Subcutaneous adipose tissue (tissue), 4 donors: ENCODE data around the gene ADGRA3. TPM values are rescaled to one million over a fixed set of nuclear protein-coding genes. Genes with fewer than 3 reads are reported as not detected.

ENCODE experiments used
- CTCF ChIP-seq: fragments of 450-650 bp; IDR thresholded peaks from one replicate; pipeline ENCODE4 v1.5.1; 2016; ENCODE audit warnings: low read depth, mild to moderate bottlenecking, control low read depth, antibody characterized with exemption, moderate library complexity
- total RNA-seq, 4 donors: library from RNA; depleted of rRNA; stranded (reverse); fragments of >200 nt; gene quantifications; one replicate each; pipeline ENCODE4 v1.1.0, GENCODE V29; 2016

The ADGRA3 gene
- total RNA-seq, 4 donors from 2014 or later, result 19.2 to 36.3 (median 29.1) TPM

- no peak for TF ChIP-seq CTCF
Measured at GRCh38 chr4:22488106-22488505, 27.8 kb downstream of the ADGRA3 start.

GRCh38 chr4:22487328-22487727, 28.5 kb downstream of the ADGRA3 start:
- no peak for TF ChIP-seq CTCF

- TF ChIP-seq CTCF, result no peak
Measured at GRCh38 chr4:22486276-22486675, 29.6 kb downstream of the ADGRA3 start.

- no peak for TF ChIP-seq CTCF
Measured at GRCh38 chr4:22485737-22486136, 30.1 kb downstream of the ADGRA3 start.

- no peak for TF ChIP-seq CTCF
Measured at GRCh38 chr4:22483551-22483981, 32.3 kb downstream of the ADGRA3 start.

GRCh38 chr4:22482250-22483127, 33.4 kb downstream of the ADGRA3 start:
- TF ChIP-seq CTCF, result no peak

- no peak for TF ChIP-seq CTCF
Measured at GRCh38 chr4:22480675-22481327, 35.1 kb downstream of the ADGRA3 start.
